ENCODE measurements around the gene TBC1D22A. TPM values are rescaled to one million over a fixed set of nuclear protein-coding genes. Genes with fewer than 3 reads are reported as not detected.

Gene TBC1D22A
- total RNA-seq, 2 experiments from 2014 or later, result 37.4 TPM

GRCh38 chr22:47207846-47208554 lies 445.6 kb downstream of the TBC1D22A start:
- POLR2A ChIA-PET, result no interaction called here
- CTCF ChIA-PET, result no interaction called here

DNA sequence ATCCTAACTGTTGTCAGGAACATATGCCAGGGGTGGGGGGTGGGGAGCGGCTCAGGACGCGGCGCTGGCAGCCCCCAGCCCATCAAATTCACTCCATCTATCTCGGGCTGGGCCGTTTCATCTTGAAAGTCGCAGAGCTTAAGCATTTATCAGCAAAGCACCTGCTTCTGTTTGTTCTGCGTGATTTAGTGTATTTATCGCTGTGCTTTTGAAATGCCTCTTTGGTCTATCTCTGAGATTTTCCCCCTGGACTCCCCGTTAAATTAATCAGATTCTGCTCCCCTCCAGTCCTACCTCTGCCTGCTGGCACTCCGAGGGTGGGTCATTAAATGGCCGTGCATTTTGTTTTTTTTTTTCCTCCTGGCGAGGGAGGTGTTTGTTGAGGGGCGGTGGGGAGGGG lies 446.2 kb downstream of the TBC1D22A start:
- ChIA-PET CTCF (no interaction called here), POLR2A (no interaction called here)

GRCh38 chr22:47209040-47209514 lies 446.6 kb downstream of the TBC1D22A start:
- CTCF ChIA-PET, result no interaction called here
- POLR2A ChIA-PET, result no interaction called here

DNA sequence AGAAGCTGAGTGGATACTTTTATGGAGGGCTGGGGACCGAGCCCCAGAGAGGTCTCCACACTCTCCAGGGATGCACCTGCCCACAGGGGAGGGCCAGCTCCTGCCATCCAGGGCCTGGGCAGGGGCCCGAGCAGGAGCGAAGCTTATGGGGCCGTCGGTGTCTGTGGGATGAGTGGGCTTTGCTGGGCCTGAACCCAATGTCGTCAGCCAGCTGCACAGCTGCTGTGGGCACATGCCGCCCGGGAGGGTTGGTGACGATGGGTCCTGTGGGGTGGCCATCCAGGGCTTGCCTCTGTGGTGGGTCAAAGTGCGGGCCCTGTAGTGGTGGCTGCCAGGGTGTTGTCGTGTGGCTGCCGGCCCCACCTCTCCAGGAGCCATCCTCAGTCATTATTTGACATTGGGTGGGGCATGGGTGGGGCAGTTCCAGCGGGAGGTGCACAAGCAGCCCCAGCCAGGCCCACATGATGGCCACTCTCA lies 447.1 kb downstream of the TBC1D22A start:
- POLR2A ChIA-PET, result no interaction called here

DNA sequence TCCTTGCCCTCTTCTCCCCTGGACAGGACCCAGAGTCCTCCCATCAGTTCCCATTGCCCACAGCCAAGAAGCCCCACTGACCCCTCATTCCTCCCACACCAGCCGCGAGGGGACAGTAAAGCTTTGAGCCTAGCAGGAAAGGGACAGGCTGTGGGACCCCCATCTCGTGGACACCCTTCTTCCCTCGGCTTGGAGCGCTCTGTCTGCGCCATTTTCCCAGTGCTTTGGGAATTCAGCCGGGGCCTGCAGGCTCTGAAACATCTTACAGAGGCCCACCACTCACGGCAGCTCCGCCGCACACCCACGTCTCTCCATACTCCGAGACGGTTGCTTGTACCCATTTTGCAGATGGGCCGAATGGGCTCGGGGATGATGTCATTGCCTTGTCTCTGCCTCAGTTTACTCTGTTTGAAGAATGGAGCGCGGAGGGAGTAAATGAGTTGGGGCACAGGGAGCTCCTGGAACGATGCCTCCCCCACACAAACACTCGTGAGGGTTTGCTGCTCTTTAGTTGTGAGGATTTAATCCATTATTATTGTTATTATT lies 447.7 kb downstream of the TBC1D22A start:
- POLR2A ChIA-PET, result no interaction called here
- CTCF ChIA-PET, result no interaction called here

More for the DNA sequence above, 447.1 kb downstream of the TBC1D22A start:
- CTCF ChIA-PET, result no interaction called here

GRCh38 chr22:47210686-47211085 lies 448.2 kb downstream of the TBC1D22A start:
- ChIA-PET POLR2A (no interaction called here), CTCF (no interaction called here)

DNA sequence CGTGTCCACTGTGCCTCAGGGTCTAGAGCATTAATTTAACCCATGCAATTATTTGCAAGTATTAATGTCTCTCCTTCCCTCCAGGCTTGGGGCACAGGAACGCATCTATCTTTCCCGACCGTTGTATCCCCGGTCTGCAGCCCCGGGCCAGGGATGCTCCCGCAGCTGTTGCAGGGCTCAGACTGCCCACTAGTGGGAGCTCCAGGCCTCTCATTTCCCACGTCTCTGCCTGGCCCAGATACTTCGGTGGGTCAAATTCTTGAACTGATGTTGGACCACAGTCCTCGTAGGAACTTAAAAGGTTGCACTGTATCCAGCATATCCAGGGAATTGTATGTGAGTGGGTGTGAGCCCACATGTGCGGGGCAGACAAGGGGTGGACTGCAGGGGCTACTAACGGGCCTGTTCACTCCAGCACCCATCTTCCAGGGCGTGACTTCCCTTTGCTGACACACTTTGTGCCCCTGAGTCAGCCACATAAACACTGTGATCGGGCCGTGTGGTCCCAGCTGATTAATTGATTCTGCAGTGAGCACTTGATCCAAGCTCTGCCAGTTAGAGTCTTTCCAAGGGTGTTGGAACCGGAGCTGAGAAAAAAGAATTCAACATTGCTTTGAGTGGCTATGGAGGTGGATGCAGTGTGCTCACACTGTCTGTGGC lies 451.3 kb downstream of the TBC1D22A start:
- ChIA-PET POLR2A (no interaction called here), CTCF (interaction anchor here (1.4 kb wide), 1 partner anchor 11 kb away, joined by 12 read pairs; no protein-coding TSS in a partner anchor)

- ChIA-PET CTCF (no interaction called here), POLR2A (interaction anchor here (0.6 kb wide), 1 partner anchor 25 kb away, joined by 3 read pairs; no protein-coding TSS in a partner anchor)
Measured at GRCh38 chr22:47215851-47216250, 453.4 kb downstream of the TBC1D22A start.

GRCh38 chr22:47218671-47219070 lies 456.2 kb downstream of the TBC1D22A start:
- ChIA-PET POLR2A (no interaction called here), CTCF (no interaction called here)

GRCh38 chr22:47219789-47220188 lies 457.3 kb downstream of the TBC1D22A start:
- ChIA-PET CTCF (no interaction called here), POLR2A (no interaction called here)

DNA sequence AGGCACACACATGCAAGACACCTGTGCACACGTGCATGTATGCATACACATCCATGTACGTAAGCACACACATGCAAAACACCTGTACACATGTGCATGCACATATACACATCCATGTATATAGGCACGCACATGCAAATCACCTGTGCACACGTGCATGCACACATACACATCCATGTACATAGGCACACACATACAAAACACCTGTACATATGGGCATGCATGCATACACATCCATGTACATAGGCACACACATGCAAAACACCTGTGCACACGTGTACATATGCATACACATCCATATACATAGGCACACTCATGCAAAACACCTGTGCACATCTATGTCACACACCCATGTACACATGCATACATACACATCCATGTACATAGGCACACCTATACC lies 458.3 kb downstream of the TBC1D22A start:
- POLR2A ChIA-PET, result no interaction called here

DNA sequence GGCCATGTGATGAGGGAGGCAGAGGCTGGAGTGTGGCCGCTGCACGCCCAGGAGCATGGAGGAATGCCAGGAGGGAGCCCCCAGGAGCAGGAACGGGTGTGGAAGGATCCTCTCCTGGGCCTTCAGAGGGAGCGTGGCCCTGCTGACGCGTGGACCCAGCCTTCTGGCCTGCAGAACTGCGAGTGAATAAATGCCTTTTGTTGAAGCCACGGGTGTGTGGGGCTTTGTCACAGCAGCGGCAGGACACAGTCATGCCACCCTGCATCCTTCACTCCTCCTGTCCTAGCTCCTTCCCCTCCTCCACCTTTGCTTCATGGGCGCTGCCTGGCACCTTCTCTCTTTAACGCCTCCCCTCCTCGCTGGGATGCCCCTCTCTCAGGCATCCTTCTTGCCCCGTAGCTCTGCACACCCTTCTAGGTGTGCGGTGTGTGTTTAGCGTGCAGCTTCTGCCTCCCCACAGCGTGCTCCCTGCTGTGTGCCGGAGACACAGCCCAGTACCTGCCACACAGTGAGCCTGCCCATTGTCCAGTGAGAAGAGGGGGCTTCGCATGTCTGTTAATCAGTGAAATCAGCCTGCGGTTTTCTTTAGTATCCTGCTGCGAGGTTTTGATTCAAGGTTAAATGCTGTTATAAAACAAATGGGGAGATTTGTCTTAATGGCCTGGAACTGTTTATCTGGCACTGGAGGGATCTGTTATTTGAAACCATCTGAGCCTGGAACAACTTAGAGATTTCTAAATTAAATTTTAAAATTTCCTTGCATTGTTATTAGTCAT lies 459.6 kb downstream of the TBC1D22A start:
- POLR2A ChIA-PET, result no interaction called here

More for the DNA sequence above, 458.3 kb downstream of the TBC1D22A start:
- CTCF ChIA-PET, result no interaction called here

More for the DNA sequence above, 459.6 kb downstream of the TBC1D22A start:
- CTCF ChIA-PET, result no interaction called here

Other genes with a start within 250 kb of the TBC1D22A start
- gene CELSR1, start 225.0 kb upstream of the TBC1D22A start, total RNA-seq, result under 1 TPM; 0.10 to 0.17 TPM
- gene GRAMD4, start 142.3 kb upstream of the TBC1D22A start, total RNA-seq, result 10 to 100 TPM; 31.4 to 36.4 TPM
- gene CERK, start 24.4 kb upstream of the TBC1D22A start, total RNA-seq, result 10 to 100 TPM; 52.8 to 56.0 TPM

Measured in activated CD8-positive, alpha-beta memory T cell treated with anti-CD3 and anti-CD28 coated beads for 36 hours (primary cell).